MM.1S (cell line): ENCODE results near the gene UBIAD1.

ENCODE experiments used
- EZH2 ChIP-seq: fragments of 300-600 bp; sonication (generic); optimal IDR thresholded peaks from 2 replicates; pipeline ENCODE3; 2017; ENCODE audit warnings: low read depth, mild to moderate bottlenecking, antibody characterized with exemption, low read length, mixed read lengths
- EZH2phosphoT487 ChIP-seq: fragments of 300-600 bp; sonication (generic); IDR thresholded peaks from 2 replicates; pipeline ENCODE4 v1.6.1; 2018; ENCODE audit warnings: antibody characterized with exemption, low read length
- TF ChIP-seq, protein P1 (sequence below): fragments of 300-600 bp; sonication (generic); IDR thresholded peaks from 2 replicates; pipeline ENCODE4 v1.5.1; 2016; ENCODE audit warnings: antibody characterized with exemption, low read length, mixed read lengths

DNA sequence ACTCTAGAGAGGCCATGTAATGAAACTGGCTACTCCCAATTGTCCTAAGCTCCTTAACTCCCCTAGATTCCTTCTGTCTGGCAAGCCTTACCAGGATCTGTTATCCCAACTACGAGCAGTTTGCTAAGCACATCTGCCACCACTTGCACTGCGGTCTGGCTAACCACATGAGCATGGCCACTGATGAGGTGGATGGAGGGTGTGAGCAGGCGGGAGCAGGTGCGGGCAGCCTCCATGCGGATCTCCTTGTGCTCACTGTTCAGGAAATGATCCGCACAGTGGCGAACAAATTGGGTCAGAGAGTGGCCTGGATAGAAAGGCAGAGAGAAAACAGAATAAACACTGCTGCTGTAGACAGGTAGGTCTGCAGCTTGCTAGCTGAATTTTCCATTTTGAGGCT is 34.7 kb upstream of the UBIAD1 start:
- TF ChIP-seq EZH2phosphoT487: no peak
- TF ChIP-seq EZH2: no peak
- TF ChIP-seq, protein P1, sequence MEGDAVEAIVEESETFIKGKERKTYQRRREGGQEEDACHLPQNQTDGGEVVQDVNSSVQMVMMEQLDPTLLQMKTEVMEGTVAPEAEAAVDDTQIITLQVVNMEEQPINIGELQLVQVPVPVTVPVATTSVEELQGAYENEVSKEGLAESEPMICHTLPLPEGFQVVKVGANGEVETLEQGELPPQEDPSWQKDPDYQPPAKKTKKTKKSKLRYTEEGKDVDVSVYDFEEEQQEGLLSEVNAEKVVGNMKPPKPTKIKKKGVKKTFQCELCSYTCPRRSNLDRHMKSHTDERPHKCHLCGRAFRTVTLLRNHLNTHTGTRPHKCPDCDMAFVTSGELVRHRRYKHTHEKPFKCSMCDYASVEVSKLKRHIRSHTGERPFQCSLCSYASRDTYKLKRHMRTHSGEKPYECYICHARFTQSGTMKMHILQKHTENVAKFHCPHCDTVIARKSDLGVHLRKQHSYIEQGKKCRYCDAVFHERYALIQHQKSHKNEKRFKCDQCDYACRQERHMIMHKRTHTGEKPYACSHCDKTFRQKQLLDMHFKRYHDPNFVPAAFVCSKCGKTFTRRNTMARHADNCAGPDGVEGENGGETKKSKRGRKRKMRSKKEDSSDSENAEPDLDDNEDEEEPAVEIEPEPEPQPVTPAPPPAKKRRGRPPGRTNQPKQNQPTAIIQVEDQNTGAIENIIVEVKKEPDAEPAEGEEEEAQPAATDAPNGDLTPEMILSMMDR: no peak
